ENCODE data around the gene IFNLR1. TPM values are rescaled to one million over a fixed set of nuclear protein-coding genes. Genes with fewer than 3 reads are reported as not detected.

IFNLR1 gene
- total RNA-seq, 2 experiments from 2014 or later, result 29.4 to 30.5 TPM

DNA sequence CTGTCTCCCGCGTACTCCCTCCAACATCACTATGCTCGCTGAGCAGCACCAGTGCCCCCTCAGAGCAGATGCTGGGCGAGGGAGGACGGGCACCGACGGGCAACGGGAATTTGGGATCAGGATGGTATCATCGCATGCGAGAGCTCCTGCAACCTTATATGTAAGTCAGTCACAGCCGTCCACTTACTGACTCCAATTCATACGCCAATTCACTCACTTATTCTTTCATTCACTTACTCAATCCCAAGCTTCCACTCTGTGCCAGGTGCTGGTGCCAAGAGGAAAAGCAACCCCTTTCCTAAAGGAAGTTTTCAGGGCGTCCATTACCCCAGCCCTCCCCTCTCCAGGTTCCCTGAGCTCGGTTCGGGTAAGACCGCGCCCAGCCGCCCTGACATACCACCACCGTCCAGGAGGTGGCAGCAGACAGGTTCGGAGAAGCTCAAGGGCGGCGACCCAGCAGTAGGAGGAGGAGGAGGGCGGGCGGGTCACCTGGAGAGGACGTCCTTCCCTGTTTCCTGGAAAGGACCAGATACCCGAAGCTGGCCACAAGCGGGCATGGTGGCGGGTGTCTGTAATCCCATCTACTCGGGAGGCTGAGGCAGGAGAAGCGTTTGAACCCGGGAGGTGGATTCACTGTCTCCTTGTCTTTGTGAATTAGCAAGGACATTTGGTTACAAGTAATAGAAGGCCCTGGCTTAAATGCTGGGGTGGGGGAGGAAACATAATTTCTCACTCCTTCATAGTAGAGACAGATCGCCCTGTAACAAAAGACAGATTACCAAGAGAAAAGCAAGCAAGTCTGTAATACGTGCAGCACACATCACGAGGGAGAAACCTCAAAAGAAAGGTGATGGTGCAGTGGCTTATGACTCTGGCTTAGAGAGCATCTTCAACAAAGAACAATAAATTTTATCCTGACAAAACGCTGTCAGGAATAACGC, 36.6 kb downstream of the IFNLR1 start:
- peak overlapping the region; percentile 24; the same call in 1 of the 2 replicates for H2AFZ ChIP-seq (ENCODE audit: low read length)

DNA sequence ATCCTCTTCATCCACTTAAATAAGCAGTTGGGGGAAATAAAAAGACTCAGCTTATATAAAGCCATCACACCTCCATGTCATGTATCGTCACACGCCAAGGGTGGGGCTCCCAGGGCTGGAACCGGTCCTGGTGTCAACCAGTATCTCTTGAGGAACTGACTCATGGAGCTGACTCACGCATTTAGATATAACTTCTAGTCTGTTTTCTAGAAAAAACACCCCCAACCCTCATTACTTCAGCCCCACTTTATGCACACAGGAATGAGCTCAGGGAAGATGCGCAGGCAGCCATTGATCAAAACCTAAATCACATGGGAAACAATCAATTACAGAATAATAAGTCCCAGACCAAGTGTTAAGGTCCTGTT, 37.2 kb downstream of the IFNLR1 start:
- ChIA-PET POLR2A (interaction anchor here (0.6 to 2.1 kb wide), 6 partner anchors 10 to 386 kb away, joined by 3 to 11 read pairs (median 5); no protein-coding TSS in a partner anchor), CTCF (ENCODE audit: unreplicated experiment) (interaction anchor here (0.6 to 1.5 kb wide), 12 partner anchors 49 to 1370 kb away, joined by 3 to 17 read pairs (median 4); partner anchors contain the start of gene NIPAL3)
- peaks cover 36% of the 10 kb centered on the region for H3K4me1 ChIP-seq (ENCODE audit: insufficient read depth, low read length, poor library complexity, severe bottlenecking)
- H3K9me2 ChIP-seq (ENCODE audit: insufficient read depth, low read length), result no peaks in the 10 kb centered on the region
- no peaks in the 10 kb centered on the region for H3K79me2 ChIP-seq (ENCODE audit: insufficient read depth, low read depth, low read length)
- intact Hi-C loops (cut with micrococcal nuclease; ENCODE audit: unreplicated experiment), result loop anchor here (1.0 to 2.0 kb wide), 3 partner anchors 41 to 241 kb away; no protein-coding TSS in a partner anchor
- H3K9me3 ChIP-seq (ENCODE audit: low read length), result no peaks in the 10 kb centered on the region
- no peak overlapping the region for H3K27ac ChIP-seq (ENCODE audit: low read depth, low read length, poor library complexity, severe bottlenecking)
- TF ChIP-seq, protein P1, sequence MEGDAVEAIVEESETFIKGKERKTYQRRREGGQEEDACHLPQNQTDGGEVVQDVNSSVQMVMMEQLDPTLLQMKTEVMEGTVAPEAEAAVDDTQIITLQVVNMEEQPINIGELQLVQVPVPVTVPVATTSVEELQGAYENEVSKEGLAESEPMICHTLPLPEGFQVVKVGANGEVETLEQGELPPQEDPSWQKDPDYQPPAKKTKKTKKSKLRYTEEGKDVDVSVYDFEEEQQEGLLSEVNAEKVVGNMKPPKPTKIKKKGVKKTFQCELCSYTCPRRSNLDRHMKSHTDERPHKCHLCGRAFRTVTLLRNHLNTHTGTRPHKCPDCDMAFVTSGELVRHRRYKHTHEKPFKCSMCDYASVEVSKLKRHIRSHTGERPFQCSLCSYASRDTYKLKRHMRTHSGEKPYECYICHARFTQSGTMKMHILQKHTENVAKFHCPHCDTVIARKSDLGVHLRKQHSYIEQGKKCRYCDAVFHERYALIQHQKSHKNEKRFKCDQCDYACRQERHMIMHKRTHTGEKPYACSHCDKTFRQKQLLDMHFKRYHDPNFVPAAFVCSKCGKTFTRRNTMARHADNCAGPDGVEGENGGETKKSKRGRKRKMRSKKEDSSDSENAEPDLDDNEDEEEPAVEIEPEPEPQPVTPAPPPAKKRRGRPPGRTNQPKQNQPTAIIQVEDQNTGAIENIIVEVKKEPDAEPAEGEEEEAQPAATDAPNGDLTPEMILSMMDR (conservative IDR thresholded peaks at IDR 0.05; ENCODE audit: low read length), result no peak
- TF ChIP-seq EZH2phosphoT487 (IDR thresholded peaks at IDR 0.05; ENCODE audit: borderline replicate concordance, low read depth, low read length), result no peak
- BruUV-seq (replicated peaks), result no TSS peak
- H3K4me2 ChIP-seq (ENCODE audit: low read length), result peak overlapping the region; percentile 83; the same call in 1 of the 2 replicates
- no peak overlapping the region for H2AFZ ChIP-seq (ENCODE audit: low read length)
- no peak for DNase-seq (ENCODE audit: low spot score)
- H4K20me1 ChIP-seq (ENCODE audit: insufficient read depth, low read length), result no peaks in the 10 kb centered on the region
- H3K4me3 ChIP-seq (ENCODE audit: low read depth, low read length, poor library complexity, severe bottlenecking), result no peak overlapping the region
- H3K36me3 ChIP-seq (ENCODE audit: insufficient read depth, low read length), result peaks cover 11% of the 10 kb centered on the region

More for the DNA sequence above, 36.6 kb downstream of the IFNLR1 start:
- DNase-seq (ENCODE audit: low spot score), result peak; percentile 82
- Histone ChIP-seq H3K36me3 (ENCODE audit: insufficient read depth, low read length) (peaks cover 17% of the 10 kb centered on the region), H3K4me3 (ENCODE audit: low read depth, low read length, poor library complexity, severe bottlenecking) (peak overlapping the region; percentile 47), H3K4me1 (ENCODE audit: insufficient read depth, low read length, poor library complexity, severe bottlenecking) (peaks cover 36% of the 10 kb centered on the region), H3K9me3 (ENCODE audit: low read length) (no peaks in the 10 kb centered on the region), H3K4me2 (ENCODE audit: low read length) (peak overlapping the region; percentile 83), H3K9me2 (ENCODE audit: insufficient read depth, low read length) (no peaks in the 10 kb centered on the region), H4K20me1 (ENCODE audit: insufficient read depth, low read length) (no peaks in the 10 kb centered on the region), H3K27ac (ENCODE audit: low read depth, low read length, poor library complexity, severe bottlenecking) (no peak overlapping the region), H3K79me2 (ENCODE audit: insufficient read depth, low read depth, low read length) (no peaks in the 10 kb centered on the region)
- no peak for TF ChIP-seq EZH2phosphoT487 (IDR thresholded peaks at IDR 0.05; ENCODE audit: borderline replicate concordance, low read depth, low read length)
- TF ChIP-seq, protein P1 (conservative IDR thresholded peaks at IDR 0.05; ENCODE audit: low read length), result peak; percentile 88
- ChIA-PET POLR2A (interaction anchor here (0.6 to 2.1 kb wide), 6 partner anchors 10 to 385 kb away, joined by 3 to 11 read pairs (median 5); no protein-coding TSS in a partner anchor), CTCF (ENCODE audit: unreplicated experiment) (interaction anchor here (0.5 to 1.5 kb wide), 14 partner anchors 48 to 1369 kb away, joined by 3 to 17 read pairs (median 4); partner anchors contain the start of gene NIPAL3)
- intact Hi-C loops (cut with micrococcal nuclease; ENCODE audit: unreplicated experiment), result loop anchor here (1.0 to 2.0 kb wide), 3 partner anchors 40 to 241 kb away; no protein-coding TSS in a partner anchor
- no TSS peak for BruUV-seq (replicated peaks)

All from OCI-LY7 (cell line).